Measurements from ENCODE around the gene SCARB2.
A peak's percentile ranks its signal among the peaks of the same experiment; 100 is the strongest.

Gene SCARB2

DNA sequence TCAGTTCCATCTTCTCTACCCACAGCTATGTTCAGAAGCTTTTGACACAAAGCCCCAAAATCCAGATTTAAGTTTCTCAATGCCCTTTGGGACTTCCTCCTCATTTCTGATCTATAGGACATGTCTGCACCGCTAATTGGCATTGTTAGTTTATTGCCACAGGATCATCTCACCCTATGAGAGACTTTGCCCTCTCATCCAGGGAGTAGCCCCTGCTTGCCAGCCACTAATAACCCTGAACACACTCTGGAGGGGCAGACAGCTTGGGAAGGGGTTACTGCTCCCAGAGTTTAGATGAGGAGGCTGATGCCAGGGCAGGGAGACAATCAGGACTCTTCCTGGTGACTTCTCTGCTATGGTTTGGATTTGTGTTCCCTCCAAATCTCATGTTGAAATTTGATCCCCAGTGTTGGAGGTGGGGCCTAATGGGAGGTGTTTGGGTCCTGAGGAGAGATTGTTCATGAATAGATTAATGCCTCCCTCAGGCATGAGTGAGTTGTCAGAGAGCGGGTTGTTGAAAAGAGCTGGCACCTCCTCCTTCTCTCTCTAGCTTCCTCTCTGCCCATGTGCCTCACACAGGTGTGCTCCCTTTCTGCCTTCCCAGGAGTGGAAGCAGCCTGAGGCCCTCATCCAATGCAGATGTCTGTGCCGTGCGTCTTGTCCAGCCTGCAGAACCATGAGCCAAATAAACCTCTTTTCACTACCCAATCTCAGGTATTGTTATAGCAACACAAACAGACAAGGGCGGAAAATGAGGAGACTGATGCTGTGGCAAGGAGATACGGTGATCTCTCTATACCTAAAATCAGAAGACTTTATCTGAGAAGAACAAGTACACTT, 3.6 kb upstream of the SCARB2 start:
- Histone ChIP-seq H3K4me1 (ENCODE audit: low read depth, poor library complexity, severe bottlenecking) (peaks cover 64% of the 10 kb centered on the region), H3K36me3 (ENCODE audit: insufficient read depth) (no peaks in the 10 kb centered on the region), H3K4me3 (IDR thresholded peaks at IDR 0.05; ENCODE audit: insufficient read depth, low read depth, low read length) (no peak overlapping the region), H3K27me3 (ENCODE audit: insufficient read depth, low read depth) (no peaks in the 10 kb centered on the region), H2AFZ (ENCODE audit: low read depth) (no peak overlapping the region), H4K20me1 (ENCODE audit: insufficient read depth) (no peaks in the 10 kb centered on the region), H3K4me2 (peak overlapping the region; percentile 74; the same call in 1 of the 2 replicates), H3K9ac (no peak overlapping the region), H3K27ac (no peak overlapping the region; the same call in 1 of the 2 replicates), H3K79me2 (ENCODE audit: insufficient read depth, low read depth) (peaks cover 20% of the 10 kb centered on the region)
- TF ChIP-seq CTCF (conservative IDR thresholded peaks at IDR 0.05; ENCODE audit: low read depth, low read length) = no peak

- Histone ChIP-seq H3K4me3 (IDR thresholded peaks at IDR 0.05; ENCODE audit: insufficient read depth, low read depth, low read length) (no peak overlapping the region), H3K27ac (no peak overlapping the region; the same call in 1 of the 2 replicates)
Observed at GRCh38 chr4:76216524-76216923, 2.9 kb upstream of the SCARB2 start.

GRCh38 chr4:76215077-76215476, 1.5 kb upstream of the SCARB2 start:
- peaks cover 42% of the 10 kb centered on the region for H3K79me2 ChIP-seq (ENCODE audit: insufficient read depth, low read depth)
- H2AFZ ChIP-seq (ENCODE audit: low read depth) = peak overlapping the region; percentile 40; the same call in 1 of the 2 replicates
- peaks cover 83% of the 10 kb centered on the region for H3K4me1 ChIP-seq (ENCODE audit: low read depth, poor library complexity, severe bottlenecking)
- peak overlapping the region; percentile 80; the same call in 1 of the 2 replicates for H3K9ac ChIP-seq
- no peak for TF ChIP-seq CTCF (conservative IDR thresholded peaks at IDR 0.05; ENCODE audit: low read depth, low read length)
- no peaks in the 10 kb centered on the region for H3K36me3 ChIP-seq (ENCODE audit: insufficient read depth)
- H3K27ac ChIP-seq = peak overlapping the region; percentile 84
- H3K27me3 ChIP-seq (ENCODE audit: insufficient read depth, low read depth) = no peaks in the 10 kb centered on the region
- H4K20me1 ChIP-seq (ENCODE audit: insufficient read depth) = no peaks in the 10 kb centered on the region
- no peak overlapping the region for H3K4me3 ChIP-seq (IDR thresholded peaks at IDR 0.05; ENCODE audit: insufficient read depth, low read depth, low read length)
- H3K4me2 ChIP-seq = peak overlapping the region; percentile 74

More at GRCh38 chr4:76216524-76216923, 2.9 kb upstream of the SCARB2 start:
- peaks cover 71% of the 10 kb centered on the region for H3K4me1 ChIP-seq (ENCODE audit: low read depth, poor library complexity, severe bottlenecking)
- H3K4me2 ChIP-seq = peak overlapping the region; percentile 74; the same call in 1 of the 2 replicates
- H3K79me2 ChIP-seq (ENCODE audit: insufficient read depth, low read depth) = peaks cover 27% of the 10 kb centered on the region
- H4K20me1 ChIP-seq (ENCODE audit: insufficient read depth) = no peaks in the 10 kb centered on the region
- no peak overlapping the region for H2AFZ ChIP-seq (ENCODE audit: low read depth)
- H3K9ac ChIP-seq = no peak overlapping the region
- H3K27me3 ChIP-seq (ENCODE audit: insufficient read depth, low read depth) = no peaks in the 10 kb centered on the region
- no peak for TF ChIP-seq CTCF (conservative IDR thresholded peaks at IDR 0.05; ENCODE audit: low read depth, low read length)
- H3K36me3 ChIP-seq (ENCODE audit: insufficient read depth) = no peaks in the 10 kb centered on the region

- H4K20me1 ChIP-seq (ENCODE audit: insufficient read depth) = no peaks in the 10 kb centered on the region
- TF ChIP-seq CTCF (conservative IDR thresholded peaks at IDR 0.05; ENCODE audit: low read depth, low read length) = no peak
- no peak overlapping the region for H3K4me3 ChIP-seq (IDR thresholded peaks at IDR 0.05; ENCODE audit: insufficient read depth, low read depth, low read length)
- H3K4me1 ChIP-seq (ENCODE audit: low read depth, poor library complexity, severe bottlenecking) = peaks cover 83% of the 10 kb centered on the region
- peaks cover 50% of the 10 kb centered on the region for H3K79me2 ChIP-seq (ENCODE audit: insufficient read depth, low read depth)
- peak overlapping the region; percentile 74 for H3K4me2 ChIP-seq
- H3K27me3 ChIP-seq (ENCODE audit: insufficient read depth, low read depth) = no peaks in the 10 kb centered on the region
- H3K36me3 ChIP-seq (ENCODE audit: insufficient read depth) = no peaks in the 10 kb centered on the region
- peak overlapping the region; percentile 84 for H3K27ac ChIP-seq
- H3K9ac ChIP-seq = peak overlapping the region; percentile 80
- H2AFZ ChIP-seq (ENCODE audit: low read depth) = peak overlapping the region; percentile 40
Observed at GRCh38 chr4:76214177-76214675, 602 bp upstream of the SCARB2 start.

Data from KMS-11 (cell line).